SH-SY5Y (cell line): Measurements from ENCODE around the gene TSR3.

Source experiments
- GATA2 ChIP-seq: IDR thresholded peaks from 2 replicates; pipeline ENCODE4 v1.6.1; 2011; ENCODE audit warnings: mild to moderate bottlenecking, low read depth, low read length
- GATA3 ChIP-seq: IDR thresholded peaks from 2 replicates; pipeline ENCODE4 v1.6.1; 2011; ENCODE audit warnings: low read depth, mild to moderate bottlenecking, low read length, moderate library complexity

DNA sequence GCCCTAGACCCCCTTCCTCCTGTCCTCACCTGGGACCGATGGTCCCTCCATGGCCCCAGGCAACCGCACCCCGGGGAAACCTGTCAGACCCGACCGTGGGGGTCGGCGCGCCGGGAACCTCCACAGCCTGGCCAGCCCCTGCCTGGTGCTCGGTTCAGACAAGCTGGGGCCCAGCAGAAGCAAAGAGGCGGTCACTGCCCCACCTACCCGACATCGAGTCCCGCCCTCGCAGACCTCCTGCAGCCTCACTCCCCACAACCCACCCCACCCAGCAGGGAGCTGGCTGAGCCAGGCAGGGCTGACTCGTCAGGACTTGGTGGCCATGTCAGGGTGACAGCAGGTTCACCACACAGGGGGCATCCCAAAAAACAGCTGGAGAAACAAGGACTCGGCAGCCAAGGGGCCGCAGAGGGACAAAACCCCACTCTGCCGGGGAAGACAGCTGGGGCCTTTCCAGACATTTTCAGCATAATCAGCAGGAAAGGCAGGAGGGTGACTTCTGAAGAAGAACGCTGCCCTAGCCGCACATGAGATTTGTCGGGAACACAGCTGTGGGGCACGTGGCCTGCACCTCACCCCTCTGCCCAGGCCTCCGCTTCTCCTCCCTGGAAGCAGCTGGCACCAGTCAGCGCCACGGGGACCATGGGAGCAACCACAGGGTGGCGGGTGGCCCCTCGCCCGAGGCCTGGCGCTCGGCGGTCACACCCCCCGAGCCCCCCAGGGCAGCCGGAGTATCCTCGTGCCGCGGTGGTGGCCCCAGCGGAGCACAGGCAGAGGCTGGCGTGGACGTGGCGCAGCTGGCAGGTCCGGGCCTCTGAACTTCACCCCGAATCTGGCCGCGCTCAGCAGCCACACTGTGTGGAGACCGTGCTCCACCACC, 23.0 kb upstream of the TSR3 start:
- TF ChIP-seq GATA2 (no peak), GATA3 (no peak)
